Stomach (tissue), 9 donors: ENCODE data around the gene ATP11A. TPM values are rescaled to one million over a fixed set of nuclear protein-coding genes. Genes with fewer than 3 reads are reported as not detected.
A peak's percentile ranks its signal among the peaks of the same experiment; 100 is the strongest.

Experiments
- DNase-seq, 2 donors: peaks; one replicate each; pipeline versions ENCODE4 v3.0.0 to v3.0.0-alpha.2; 2013 to 2019
- H3K27ac ChIP-seq, 5 donors: fragments of 200-600 bp in 4 of 5; sonication (generic) in 4 of 5; one replicate each; pipeline ENCODE4 v1.5.1; 2013 to 2019; ENCODE audit warnings: mild to moderate bottlenecking in 1 of 5, moderate library complexity in 1 of 5
- H3K27me3 ChIP-seq, 3 donors: fragments of 200-600 bp; sonication (generic); one replicate each; pipeline ENCODE4 v1.5.1; 2017 to 2019; ENCODE audit warnings: mixed run types in 1 of 3
- H3K36me3 ChIP-seq, 4 donors: fragments of 200-600 bp; sonication (generic); 1 replicate in 3 of 4; 2 replicates in 1 of 4; pipeline ENCODE4 v1.5.1; 2016 to 2019
- H3K4me1 ChIP-seq, 4 donors: fragments of 200-600 bp; sonication (generic); one replicate each; pipeline ENCODE4 v1.5.1; 2016 to 2019
- H3K4me3 ChIP-seq, 4 donors: fragments of 200-600 bp; sonication (generic) in 3 of 4; one replicate each; pipeline ENCODE4 v1.5.1; 2016 to 2019; ENCODE audit warnings: mild to moderate bottlenecking in 1 of 4
- H3K9me3 ChIP-seq, 4 donors: fragments of 200-600 bp; sonication (generic); one replicate each; pipeline ENCODE4 v1.5.1; 2016 to 2019
- CTCF ChIP-seq, 7 experiments: fragments of 450-650 bp in 4 of 7; fragments of 200-600 bp in 3 of 7; sonication (generic) in 3 of 7; IDR thresholded peaks; one replicate each; pipeline ENCODE4 v1.5.1; 2016 to 2019; ENCODE audit warnings: antibody characterized with exemption in 7 of 7, control low read depth in 2 of 7, mild to moderate bottlenecking in 1 of 7
- EP300 ChIP-seq: sonication (generic); formaldehyde crosslinking; IDR thresholded peaks from one replicate; pipeline ENCODE4 v1.6.1; 2017; ENCODE audit warnings: antibody characterized with exemption
- POLR2A ChIP-seq, 4 donors: fragments of 450-650 bp; IDR thresholded peaks; one replicate each; pipeline ENCODE4 v1.6.1; 2016; ENCODE audit warnings: antibody characterized with exemption in 4 of 4, control low read depth in 2 of 4, mild to moderate bottlenecking in 1 of 4, moderate library complexity in 1 of 4
- POLR2AphosphoS5 ChIP-seq, 3 donors: sonication (generic); formaldehyde crosslinking; IDR thresholded peaks; one replicate each; pipeline ENCODE4 v1.6.1; 2016; ENCODE audit warnings: antibody characterized with exemption in 3 of 3
- WGBS, 5 donors: extraction: QIAGEN DNeasy Blood & Tissue Kit in 3 of 5; methylation state at CpG; one replicate each; pipeline versions ENCODE4 v1.1.5 to v1.1.7; 2013 to 2018; 5-methylcytosine and 5-hydroxymethylcytosine counted together
- intact Hi-C: fragments of 100-400 bp; cut with DNase I; formaldehyde crosslinking; loops from one replicate; pipeline ENCODE4 v1.15.1; 2023; ENCODE audit warnings: low total_unique reads
- polyA plus RNA-seq, 3 donors: library from polyadenylated mRNA; stranded (reverse); fragments of 200-250 nt; gene quantifications; one replicate each; pipeline ENCODE4 v1.2.3, GENCODE V29; 2013
- total RNA-seq, 5 donors: library from RNA; depleted of rRNA; stranded (reverse); fragments of >200 nt; gene quantifications; one replicate each; pipeline versions ENCODE4 v1.1.0 to v1.2.3, GENCODE V29; 2014 to 2016
- donor health status: healthy with polysubstance abuse.
- donor health status: Bipolar disorder and iron deficiency.
- donor health status: healthy.

Gene ATP11A
- total and polyA plus RNA-seq, 8 donors, result 1.1 to 70.9 (median 12.3) TPM

DNA sequence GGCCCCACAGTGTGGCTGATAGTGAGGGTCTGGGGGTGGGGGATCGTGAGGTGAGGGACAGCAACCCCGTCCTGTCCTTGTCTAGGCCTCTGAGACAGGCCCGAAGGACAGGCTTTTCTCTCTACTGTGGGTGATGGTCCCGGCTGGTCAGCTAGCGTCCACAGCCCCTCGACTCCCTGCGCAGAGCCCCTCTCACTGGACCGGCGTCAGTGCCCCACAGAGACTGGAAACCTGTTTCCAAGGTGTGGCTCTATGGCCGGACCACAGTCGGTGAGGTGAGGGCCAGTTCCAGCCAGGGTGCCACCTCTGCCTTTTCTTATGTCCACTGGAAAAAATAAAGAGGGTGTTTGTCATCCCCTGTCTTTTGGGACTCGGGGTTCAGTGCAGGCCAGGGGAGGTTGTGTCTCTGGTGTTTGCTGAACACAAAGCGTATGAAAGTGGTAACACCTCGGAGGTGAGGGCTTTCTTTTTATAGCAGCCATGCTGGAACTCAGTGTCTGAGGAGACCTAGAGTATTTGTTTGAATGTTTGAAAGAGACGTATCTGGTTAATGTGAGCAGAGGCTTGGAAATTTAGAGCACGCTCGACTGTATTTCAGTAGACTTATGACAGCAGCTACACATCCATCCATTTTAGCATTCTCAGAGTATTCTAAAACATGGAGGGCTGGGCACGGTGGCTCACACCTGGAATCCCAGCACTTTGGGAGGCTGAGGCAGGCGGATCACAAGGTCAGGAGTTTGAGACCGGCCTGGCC, 22.8 kb downstream of the ATP11A start:
- intact Hi-C loops, result no loop called here
- TF ChIP-seq POLR2AphosphoS5 (IDR thresholded peaks at IDR 0.05), result no peak
- TF ChIP-seq POLR2A (IDR thresholded peaks at IDR 0.05), result no peak
- no peak for TF ChIP-seq EP300
- TF ChIP-seq CTCF (IDR thresholded peaks at IDR 0.05), result no peak
- Histone ChIP-seq H3K4me1 (peaks cover 23 to 32% (median 27%) of the 10 kb centered on the region in 4 donors), H3K4me3 (no peak overlapping the region), H3K9me3 (no peaks in the 10 kb centered on the region), H3K36me3 (no peaks in the 10 kb centered on the region), H3K27me3 (no peaks in the 10 kb centered on the region), H3K27ac (peak overlapping the region; percentile 45 to 92 (median 86))
- 84 to 92% (median 89%) methylated on average over 18 to 20 of the region's 20 CpGs for WGBS, 5 donors
- no peak for DNase-seq

GRCh38 chr13:112713517-112714253, 23.8 kb downstream of the ATP11A start:
- 76 to 82% (median 79%) methylated on average over 16 of the region's 16 CpGs for WGBS, 5 donors
- H3K27me3 ChIP-seq, result no peaks in the 10 kb centered on the region
- intact Hi-C loops, result no loop called here
- H3K4me3 ChIP-seq, result no peak overlapping the region
- H3K36me3 ChIP-seq, result no peaks in the 10 kb centered on the region
- H3K27ac ChIP-seq, result peak overlapping the region in 2 of 5 donors; percentile 50 to 89
- DNase-seq, result no peak
- TF ChIP-seq CTCF (IDR thresholded peaks at IDR 0.05) (no peak), POLR2AphosphoS5 (IDR thresholded peaks at IDR 0.05) (no peak), POLR2A (IDR thresholded peaks at IDR 0.05) (no peak), EP300 (no peak)
- no peaks in the 10 kb centered on the region for H3K9me3 ChIP-seq
- H3K4me1 ChIP-seq, result peaks cover 23 to 32% (median 27%) of the 10 kb centered on the region in 4 donors

DNA sequence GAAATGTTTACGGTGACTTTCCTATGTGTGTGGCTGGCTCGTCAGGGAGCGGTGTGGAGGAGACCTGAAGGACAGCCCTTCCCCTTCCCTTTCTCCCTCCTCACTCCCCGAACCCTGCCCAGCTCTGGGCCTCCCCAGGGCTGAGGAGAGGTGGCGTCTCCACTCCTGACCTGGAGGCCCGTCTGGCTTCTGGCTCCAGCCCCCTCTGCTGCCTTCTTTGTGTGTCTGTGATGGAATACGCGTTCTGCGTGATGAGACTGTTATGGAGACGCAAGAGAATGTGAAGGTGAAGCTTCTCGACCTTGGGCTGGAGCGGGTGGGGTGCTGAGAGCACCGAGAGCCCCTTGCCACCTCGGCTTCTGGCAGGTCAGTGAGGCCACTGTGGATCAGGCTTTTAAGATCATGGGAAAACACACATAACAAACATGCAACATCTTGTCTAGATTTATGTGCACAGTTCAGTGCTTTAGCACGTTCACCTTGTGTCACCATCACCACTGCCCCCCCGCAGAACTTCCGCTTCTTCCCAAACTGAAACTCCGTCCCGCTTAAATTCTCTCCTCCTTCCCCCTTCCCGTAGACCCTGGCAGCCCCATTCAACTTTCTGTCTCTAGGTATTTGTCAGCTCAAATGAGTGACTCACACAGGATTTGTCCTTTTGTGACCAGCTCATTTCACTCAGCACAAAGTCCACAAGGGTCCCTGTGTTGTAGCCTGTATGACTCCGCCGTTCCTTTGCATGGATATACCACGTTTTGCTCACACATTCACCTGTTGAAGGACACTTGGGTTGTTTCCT, 24.7 kb downstream of the ATP11A start:
- Histone ChIP-seq H3K9me3 (no peaks in the 10 kb centered on the region), H3K36me3 (no peaks in the 10 kb centered on the region), H3K27me3 (no peaks in the 10 kb centered on the region), H3K27ac (no peak overlapping the region), H3K4me3 (no peak overlapping the region), H3K4me1 (peaks cover 23 to 32% (median 27%) of the 10 kb centered on the region in 4 donors)
- no peak for TF ChIP-seq CTCF (IDR thresholded peaks at IDR 0.05)
- no peak for TF ChIP-seq POLR2A (IDR thresholded peaks at IDR 0.05)
- no peak for TF ChIP-seq EP300
- TF ChIP-seq POLR2AphosphoS5 (IDR thresholded peaks at IDR 0.05), result no peak
- intact Hi-C loops, result no loop called here
- 92 to 96% (median 94%) methylated on average over 23 of the region's 23 CpGs for WGBS, 5 donors
- peak in 1 of 2 donors; percentile 20 for DNase-seq

DNA sequence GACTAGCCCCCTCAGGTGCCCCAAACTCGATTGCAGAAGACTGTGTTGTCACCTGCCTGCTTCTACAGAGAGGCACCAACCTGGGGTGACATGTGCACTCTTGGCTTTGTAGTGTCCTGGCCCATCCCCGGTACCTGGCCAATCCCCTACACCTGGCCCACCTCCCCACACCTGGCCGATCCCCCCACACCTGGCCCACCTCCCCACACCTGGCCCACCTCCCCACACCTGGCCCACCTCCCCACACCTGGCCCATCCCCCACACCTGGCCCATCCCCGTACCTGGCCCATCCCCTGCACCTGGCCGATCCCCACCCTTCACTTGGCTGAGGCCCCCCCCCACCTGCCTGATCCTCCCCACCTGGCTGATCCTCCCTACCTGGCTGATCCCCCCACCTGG, 25.4 kb downstream of the ATP11A start:
- no peaks in the 10 kb centered on the region for H3K36me3 ChIP-seq

More for the DNA sequence above, 25.4 kb downstream of the ATP11A start:
- TF ChIP-seq POLR2AphosphoS5 (IDR thresholded peaks at IDR 0.05) (no peak), EP300 (no peak), CTCF (IDR thresholded peaks at IDR 0.05) (no peak), POLR2A (IDR thresholded peaks at IDR 0.05) (no peak)
- Histone ChIP-seq H3K4me3 (no peak overlapping the region), H3K4me1 (peaks cover 21 to 35% (median 27%) of the 10 kb centered on the region in 4 donors), H3K9me3 (no peaks in the 10 kb centered on the region), H3K27me3 (no peaks in the 10 kb centered on the region), H3K27ac (no peak overlapping the region)
- WGBS, 5 donors, result 68 to 91% (median 80%) methylated on average over 4 to 5 of the region's 5 CpGs
- intact Hi-C loops, result no loop called here
- no peak for DNase-seq
